Measurements from ENCODE around the gene UBE2O.
"Not testable (repeated sequence)": the region's sequence is repeated elsewhere in the genome, so short reads cannot be mapped to it uniquely, and the experiment has no call there.

Gene UBE2O

GRCh38 chr17:76370261-76370993, 82.5 kb downstream of the UBE2O start:
- DNase-seq (ENCODE audit: low read depth), result no peak

GRCh38 chr17:76369804-76370203, 83.1 kb downstream of the UBE2O start:
- DNase-seq (ENCODE audit: low read depth), result no peak

DNA sequence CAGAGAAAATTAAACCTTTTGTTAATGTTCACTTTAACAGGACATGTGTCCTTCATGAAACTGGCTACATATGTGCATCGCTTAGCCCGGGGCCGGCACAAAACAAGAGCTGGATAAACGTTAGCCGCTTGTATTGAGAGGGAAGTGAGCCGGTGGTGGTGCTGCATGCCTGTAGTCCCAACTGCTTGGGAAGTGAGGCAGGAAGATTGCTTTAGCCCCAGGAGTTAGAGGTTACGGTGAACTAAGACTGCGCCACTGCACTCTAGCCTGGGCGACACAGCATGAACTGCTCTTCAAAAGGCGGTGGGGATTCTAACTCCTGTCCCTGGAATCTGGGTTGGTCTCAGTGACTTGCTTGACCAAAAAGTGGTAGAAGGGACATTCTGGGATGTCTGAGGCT, 83.6 kb downstream of the UBE2O start:
- DNase-seq (ENCODE audit: low read depth), result no peak

DNA sequence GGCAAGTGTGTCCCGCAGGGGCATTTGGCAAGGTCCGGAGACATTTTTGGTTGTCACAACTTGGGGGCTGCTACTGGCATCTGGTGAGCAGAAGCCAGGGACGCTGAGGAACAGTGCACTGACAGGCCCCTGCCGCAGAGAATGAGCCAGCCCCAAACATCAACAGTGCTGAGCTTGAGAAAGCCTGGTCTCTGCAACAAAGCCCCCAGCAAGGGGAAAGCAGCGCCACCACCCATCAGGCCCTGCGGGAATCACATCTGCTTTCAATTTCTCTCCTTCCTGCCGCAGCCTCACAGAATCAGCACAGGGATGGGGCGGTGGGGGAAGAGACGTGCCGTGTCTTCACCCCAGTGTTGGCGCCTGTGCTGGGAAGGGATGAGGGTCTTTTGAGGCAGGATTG, 84.4 kb downstream of the UBE2O start:
- DNase-seq (ENCODE audit: low read depth), result no peak

- DNase-seq (ENCODE audit: low read depth), result no peak
These were observed 85.3 kb downstream of the UBE2O start for GRCh38 chr17:76367642-76368041.

DNA sequence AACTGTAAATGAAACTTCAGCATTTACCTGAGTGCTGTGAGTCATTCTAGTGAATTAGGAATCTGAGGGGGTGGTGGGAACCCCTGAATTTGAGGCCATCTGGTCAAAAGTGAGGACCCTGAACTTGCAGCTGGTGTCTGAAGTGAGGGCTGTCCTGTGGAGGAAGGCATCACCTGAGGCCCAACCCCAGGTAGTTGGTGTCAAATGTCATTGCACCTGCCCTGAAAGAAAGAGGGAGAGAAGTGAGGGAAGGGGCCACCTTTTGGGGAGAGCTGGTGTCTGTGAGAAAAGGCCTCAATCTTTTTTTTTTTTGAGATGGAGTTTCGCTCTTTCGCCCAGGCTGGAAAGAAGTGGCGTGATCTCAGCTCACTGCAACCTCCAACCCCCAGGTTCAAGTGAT, 86.7 kb downstream of the UBE2O start:
- DNase-seq (ENCODE audit: low read depth), result no peak

GRCh38 chr17:76365256-76365903, 87.6 kb downstream of the UBE2O start:
- DNase-seq (ENCODE audit: low read depth), result no peak

- DNase-seq (ENCODE audit: low read depth), result no peak
These were observed 89.7 kb downstream of the UBE2O start for GRCh38 chr17:76363107-76363842.

GRCh38 chr17:76360461-76360860, 92.5 kb downstream of the UBE2O start:
- DNase-seq (ENCODE audit: low read depth), result no peak

- DNase-seq (ENCODE audit: low read depth), result not testable (repeated sequence)
These were observed 93.2 kb downstream of the UBE2O start for GRCh38 chr17:76359776-76360175.

DNA sequence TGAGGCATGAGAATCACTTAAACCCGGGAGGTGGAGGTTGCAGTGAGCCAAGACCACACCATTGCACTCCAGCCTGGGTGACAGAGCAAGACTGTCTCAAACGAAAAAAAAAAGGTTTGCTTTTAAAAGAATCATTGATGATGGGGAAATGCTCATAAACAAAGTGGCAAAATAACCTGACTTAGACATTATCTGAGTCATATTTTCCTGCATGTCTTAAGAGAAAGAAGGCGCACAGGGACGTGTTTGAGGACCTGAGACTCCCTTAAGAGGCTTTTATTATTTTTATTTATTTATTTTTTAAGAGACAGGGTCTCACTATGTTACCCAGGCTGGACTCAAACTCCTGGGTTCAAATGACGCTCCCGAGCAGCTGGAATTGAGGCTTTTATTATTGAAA, 93.6 kb downstream of the UBE2O start:
- DNase-seq (ENCODE audit: low read depth), result no peak

GRCh38 chr17:76357597-76358158, 95.3 kb downstream of the UBE2O start:
- DNase-seq (ENCODE audit: low read depth), result no peak

GRCh38 chr17:76356803-76357456, 96.0 kb downstream of the UBE2O start:
- DNase-seq (ENCODE audit: low read depth), result no peak

DNA sequence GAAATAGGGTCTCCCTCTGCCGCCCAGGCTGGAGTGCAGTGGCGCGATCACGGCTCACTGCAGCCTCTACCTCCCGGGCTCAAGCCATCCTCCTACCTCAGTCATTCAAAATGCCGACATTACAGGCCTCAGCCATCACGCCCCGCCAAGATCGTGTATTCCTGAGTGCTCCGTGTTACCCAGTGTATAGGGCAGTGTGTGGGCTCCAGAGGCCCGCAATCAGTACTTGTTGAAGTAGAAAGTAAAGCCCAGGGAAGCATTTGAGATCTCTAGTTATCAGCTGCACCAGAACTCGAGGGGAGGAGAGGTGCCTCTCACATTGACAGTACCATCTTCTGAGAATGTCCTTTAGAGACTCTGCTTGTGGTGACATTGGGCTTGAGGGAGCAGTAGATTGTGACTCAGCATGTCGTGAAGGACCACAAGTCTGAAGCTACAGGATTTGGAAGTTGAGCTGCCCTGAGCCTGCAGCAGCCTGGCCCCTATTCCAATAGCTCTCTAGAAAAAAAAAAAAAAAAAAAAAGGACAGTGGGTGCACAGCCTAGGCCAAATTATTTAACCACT, 98.1 kb downstream of the UBE2O start:
- DNase-seq (ENCODE audit: low read depth), result no peak

- no peak for DNase-seq (ENCODE audit: low read depth)
These were observed 98.6 kb downstream of the UBE2O start for GRCh38 chr17:76354317-76354729.

DNA sequence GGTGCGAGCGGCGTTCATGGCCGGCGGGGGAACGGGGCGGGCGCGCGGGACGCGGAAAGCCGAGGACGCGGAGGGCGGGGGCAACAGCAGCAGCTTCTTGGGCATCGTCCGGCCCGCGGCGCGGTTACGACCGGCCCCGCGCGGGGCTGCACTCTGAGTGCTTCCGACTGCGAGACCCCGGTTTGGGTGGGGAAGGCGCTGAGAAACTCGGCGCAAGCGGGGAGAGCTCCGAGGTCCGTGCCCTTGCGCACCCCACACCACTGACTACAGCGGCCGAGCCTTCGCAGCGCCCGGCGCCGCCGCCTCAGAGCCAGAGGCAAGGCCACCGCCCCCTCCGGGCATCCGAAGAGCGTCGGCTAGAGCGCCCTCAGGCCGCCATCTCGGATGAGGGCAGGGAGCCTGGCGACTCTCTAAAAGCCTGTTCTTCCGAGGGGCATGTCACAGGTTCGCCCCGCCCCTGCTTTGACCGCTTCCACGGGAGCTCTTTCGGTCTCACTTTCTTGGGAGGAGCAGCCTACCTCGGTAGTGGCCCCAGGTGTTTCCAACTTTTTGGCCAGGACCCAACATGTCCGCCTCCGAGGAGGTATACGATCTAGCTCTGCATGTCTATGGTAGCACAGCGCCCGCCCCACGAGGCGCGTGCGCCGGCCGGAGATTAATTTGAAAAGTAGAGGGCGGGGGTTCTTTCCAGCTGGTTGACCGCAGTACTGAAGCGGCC, 99.2 kb downstream of the UBE2O start, which contains the start of gene PRPSAP1:
Gene PRPSAP1, minus strand, starts transcription at position 318 of the 718 bp plus-strand sequence. Its CDS starts 213 bp downstream, at position 105.
- peak; percentile 70 for DNase-seq (ENCODE audit: low read depth)

DNA sequence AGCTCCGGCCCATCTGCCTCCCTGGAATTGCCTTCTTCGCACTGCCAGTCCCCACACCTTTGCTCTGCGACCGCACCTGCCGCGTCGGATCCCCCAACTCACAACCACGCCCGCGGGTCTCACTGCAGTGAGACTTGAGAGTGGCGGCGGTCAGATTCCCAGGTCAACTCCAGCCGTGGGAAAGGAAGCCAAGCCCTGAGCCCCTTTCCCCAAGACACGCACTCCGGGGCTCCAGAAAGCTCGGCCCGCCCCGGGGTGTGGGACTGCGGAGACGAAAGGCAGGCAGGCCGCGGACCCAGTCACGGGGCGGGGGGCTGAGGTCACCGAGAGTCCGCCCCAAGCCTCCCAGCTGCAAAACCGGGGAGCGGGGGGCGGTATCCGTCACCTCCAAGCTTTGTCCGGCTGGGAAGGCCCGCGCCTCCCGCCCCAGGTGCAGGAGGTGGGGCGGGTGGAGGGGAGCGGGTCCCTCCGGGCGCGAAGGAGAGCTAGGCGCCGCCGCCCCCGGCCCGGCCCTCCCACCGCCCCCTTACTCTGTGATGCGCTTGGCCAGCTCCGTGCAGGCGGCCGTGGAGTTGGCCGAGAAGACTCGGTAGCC, 99.9 kb downstream of the UBE2O start:
- DNase-seq (ENCODE audit: low read depth), result peak; percentile 2

GRCh38 chr17:76351526-76352071, 101.4 kb downstream of the UBE2O start:
- no peak for DNase-seq (ENCODE audit: low read depth)

DNA sequence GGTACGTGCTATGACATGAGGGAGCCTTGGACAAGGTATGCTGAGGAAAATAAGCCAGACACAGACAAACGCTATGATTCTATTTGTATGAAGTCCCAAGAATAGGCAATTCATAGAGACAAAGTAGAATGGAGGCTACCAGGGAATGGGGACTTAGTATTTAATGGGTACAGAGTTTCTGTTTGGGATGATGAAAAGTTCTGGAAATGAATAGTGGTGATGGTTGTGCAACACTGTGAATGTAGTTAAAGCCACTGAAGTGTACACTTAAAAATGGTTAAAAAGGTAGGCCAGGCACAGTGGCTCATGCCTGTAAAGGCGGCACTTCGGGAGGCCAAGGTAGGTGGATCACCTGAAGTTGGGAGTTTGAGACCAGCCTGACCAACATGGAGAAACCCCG, 102.5 kb downstream of the UBE2O start:
- no peak for DNase-seq (ENCODE audit: low read depth)

DNA sequence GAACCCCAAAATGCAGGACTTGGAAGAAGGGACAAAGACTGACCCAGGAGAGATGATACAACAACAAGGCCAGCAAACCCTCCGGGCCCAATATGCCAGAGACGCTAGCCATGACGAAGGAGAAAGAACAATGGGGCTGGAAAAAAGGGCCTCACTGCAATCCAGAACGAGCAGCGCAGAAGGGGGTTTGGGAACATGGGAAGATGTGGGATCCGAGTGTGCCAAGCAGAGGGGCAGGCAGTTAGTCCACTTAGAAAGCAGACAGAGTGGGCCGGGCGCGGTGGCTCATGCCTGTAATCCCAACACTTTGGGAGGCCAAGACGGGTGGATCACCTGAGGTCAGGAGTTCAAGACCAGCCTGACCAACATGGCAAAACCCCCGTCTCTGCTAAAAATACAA, 106.0 kb downstream of the UBE2O start:
- not testable (repeated sequence) for DNase-seq (ENCODE audit: low read depth)

Data from activated T-cell treated with anti-CD3 and anti-CD28 coated beads for 1 hour (primary cell).